Smooth muscle cell (in vitro differentiated cells): ENCODE data around the gene KHNYN. TPM values are rescaled to one million over a fixed set of nuclear protein-coding genes. Genes with fewer than 3 reads are reported as not detected.

Experiments used
- DNase-seq: peaks from one replicate; lab custom pipeline; 2025; ENCODE audit not compliant: unreplicated experiment; lab: John Stamatoyannopoulos, UW
- H2AFZ ChIP-seq: fragments of 200-600 bp; sonication (generic); 2 replicates; pipeline ENCODE4 v1.6.0; 2016; ENCODE audit warnings: antibody characterized with exemption, low read depth, mild to moderate bottlenecking
- H3F3A ChIP-seq: fragments of 200-600 bp; sonication (generic); 2 replicates; pipeline ENCODE4 v1.6.0; 2017; ENCODE audit warnings: antibody characterized with exemption, low read depth
- H3K27ac ChIP-seq: fragments of 200-600 bp; sonication (generic); 2 replicates; pipeline ENCODE4 v1.5.1; 2016; ENCODE audit warnings: low read depth, mild to moderate bottlenecking
- H3K27me3 ChIP-seq: fragments of 200-600 bp; sonication (generic); 2 replicates; pipeline ENCODE4 v1.6.1; 2016; ENCODE audit warnings: low read depth, mild to moderate bottlenecking
- H3K36me3 ChIP-seq: fragments of 200-600 bp; sonication (generic); 2 replicates; pipeline ENCODE4 v1.5.1; 2016; ENCODE audit warnings: low read depth
- H3K4me1 ChIP-seq: fragments of 200-600 bp; sonication (generic); 2 replicates; pipeline ENCODE4 v1.5.1; 2016; ENCODE audit warnings: low read depth
- H3K4me2 ChIP-seq: fragments of 200-600 bp; sonication (generic); 2 replicates; pipeline ENCODE4 v1.6.0; 2016; ENCODE audit warnings: mild to moderate bottlenecking
- H3K4me3 ChIP-seq: fragments of 200-600 bp; sonication (generic); 2 replicates; pipeline ENCODE4 v1.5.1; 2016; ENCODE audit warnings: mild to moderate bottlenecking
- H3K79me2 ChIP-seq: fragments of 200-600 bp; sonication (generic); 2 replicates; pipeline ENCODE4 v1.6.0; 2016; ENCODE audit warnings: low read depth, mild to moderate bottlenecking
- H3K9ac ChIP-seq: fragments of 200-600 bp; sonication (generic); 2 replicates; pipeline ENCODE4 v1.6.0; 2016; ENCODE audit warnings: low read depth
- H3K9me3 ChIP-seq: fragments of 200-600 bp; sonication (generic); replicated peaks from 2 replicates; pipeline ENCODE4 v1.5.1; 2016; ENCODE audit warnings: low read depth
- H4K20me1 ChIP-seq: fragments of 200-600 bp; sonication (generic); 2 replicates; pipeline ENCODE4 v1.6.0; 2016; ENCODE audit warnings: low read depth
- CTCF ChIP-seq: fragments of 200-600 bp; sonication (generic); IDR thresholded peaks from 2 replicates; pipeline ENCODE4 v1.5.1; 2017; ENCODE audit warnings: borderline replicate concordance, mild to moderate bottlenecking, antibody characterized with exemption; ENCODE audit not compliant: insufficient read depth, poor library complexity, severe bottlenecking
- WGBS: methylation state at CpG from one replicate; pipeline ENCODE4 v1.1.7; 2016; ENCODE audit warnings: low lambda C conversion rate; 5-methylcytosine and 5-hydroxymethylcytosine counted together
- polyA plus RNA-seq: library from polyadenylated mRNA; unstranded; fragments of >200 nt; fragmentation: Nextera tagmentation; extraction: Ambion mirVana; gene quantifications from 2 replicates; pipeline ENCODE4 v1.2.1, GENCODE V29; 2016
- total RNA-seq: library from RNA; depleted of rRNA; stranded (reverse); fragments of >200 nt; gene quantifications from 2 replicates; pipeline ENCODE4 v1.2.3, GENCODE V29; 2014

The KHNYN gene
- total and polyA plus RNA-seq, 2 experiments from 2014 or later = 28.2 to 43.1 TPM

- Histone ChIP-seq H3K36me3 (no peaks in the 10 kb centered on the region), H3K4me2 (peak overlapping the region; percentile 89), H3K4me3 (peak overlapping the region; percentile 83), H3K4me1 (peaks cover 32% of the 10 kb centered on the region), H3K79me2 (peaks cover 44% of the 10 kb centered on the region), H3K27ac (no peak overlapping the region), H3K9me3 (no peaks in the 10 kb centered on the region), H3F3A (no peaks in the 10 kb centered on the region), H3K9ac (peak overlapping the region; percentile 50), H3K27me3 (no peaks in the 10 kb centered on the region), H2AFZ (peak overlapping the region; percentile 31), H4K20me1 (peaks cover 29% of the 10 kb centered on the region)
- DNase-seq = no peak
- 24% methylated on average over 4 of the region's 8 CpGs for WGBS
- no peak for TF ChIP-seq CTCF
Observed at GRCh38 chr14:24399447-24399822, 30.3 kb upstream of the KHNYN start.

- Histone ChIP-seq H3F3A (no peaks in the 10 kb centered on the region), H2AFZ (no peak overlapping the region), H3K9me3 (no peaks in the 10 kb centered on the region), H3K27ac (no peak overlapping the region), H3K27me3 (no peaks in the 10 kb centered on the region), H3K36me3 (no peaks in the 10 kb centered on the region), H3K4me1 (peaks cover 32% of the 10 kb centered on the region), H3K4me3 (peak overlapping the region; percentile 83), H3K9ac (peak overlapping the region; percentile 50), H3K4me2 (peak overlapping the region; percentile 89), H3K79me2 (peaks cover 51% of the 10 kb centered on the region), H4K20me1 (peaks cover 34% of the 10 kb centered on the region)
- WGBS = 72% methylated on average over 4 of the region's 4 CpGs
- TF ChIP-seq CTCF = no peak
- no peak for DNase-seq
Observed at GRCh38 chr14:24399999-24400718, 29.6 kb upstream of the KHNYN start.

GRCh38 chr14:24401810-24402702 is 27.7 kb upstream of the KHNYN start:
- Histone ChIP-seq H3K4me3 (peak overlapping the region; percentile 3), H3F3A (no peaks in the 10 kb centered on the region)
- WGBS = 88% methylated on average over 9 of the region's 9 CpGs

More at GRCh38 chr14:24401810-24402702, 27.7 kb upstream of the KHNYN start:
- no peak for TF ChIP-seq CTCF
- Histone ChIP-seq H3K79me2 (peaks cover 59% of the 10 kb centered on the region), H3K4me1 (peaks cover 27% of the 10 kb centered on the region), H3K27ac (no peak overlapping the region), H4K20me1 (peaks cover 48% of the 10 kb centered on the region), H3K4me2 (no peak overlapping the region), H3K36me3 (no peaks in the 10 kb centered on the region), H3K27me3 (no peaks in the 10 kb centered on the region), H3K9me3 (no peaks in the 10 kb centered on the region), H3K9ac (no peak overlapping the region), H2AFZ (no peak overlapping the region)
- DNase-seq = no peak
